C4-2B (cell line): ENCODE measurements around the gene NME2.

Experiments
- ZFX ChIP-seq: fragments of 450-650 bp; IDR thresholded peaks from 2 replicates; pipeline ENCODE4 v1.6.1; 2017
- TF ChIP-seq, protein P1 (sequence below): fragments of 450-650 bp; conservative IDR thresholded peaks from 2 replicates; pipeline ENCODE4 v1.5.1; 2017; ENCODE audit warnings: mild to moderate bottlenecking

DNA sequence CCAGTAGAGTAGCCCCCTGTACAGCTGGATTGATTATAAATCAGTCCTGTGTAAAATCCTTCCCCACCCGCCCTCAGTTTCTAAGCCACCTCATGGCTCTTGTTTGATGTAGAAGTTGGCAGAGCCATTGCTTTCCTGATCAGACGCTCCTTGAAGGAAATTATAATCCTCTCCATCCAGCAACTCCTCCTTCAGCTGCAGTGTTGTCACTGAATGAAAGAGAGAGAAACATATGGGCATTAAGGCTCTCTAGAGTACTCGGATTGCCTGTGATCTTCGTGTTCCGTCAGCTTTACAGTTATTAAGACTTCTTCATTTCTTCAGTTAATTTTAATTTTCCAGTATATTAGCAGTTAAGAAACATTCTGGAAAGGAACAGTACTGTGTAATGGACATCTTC is 14.3 kb downstream of the NME2 start:
- TF ChIP-seq, protein P1, sequence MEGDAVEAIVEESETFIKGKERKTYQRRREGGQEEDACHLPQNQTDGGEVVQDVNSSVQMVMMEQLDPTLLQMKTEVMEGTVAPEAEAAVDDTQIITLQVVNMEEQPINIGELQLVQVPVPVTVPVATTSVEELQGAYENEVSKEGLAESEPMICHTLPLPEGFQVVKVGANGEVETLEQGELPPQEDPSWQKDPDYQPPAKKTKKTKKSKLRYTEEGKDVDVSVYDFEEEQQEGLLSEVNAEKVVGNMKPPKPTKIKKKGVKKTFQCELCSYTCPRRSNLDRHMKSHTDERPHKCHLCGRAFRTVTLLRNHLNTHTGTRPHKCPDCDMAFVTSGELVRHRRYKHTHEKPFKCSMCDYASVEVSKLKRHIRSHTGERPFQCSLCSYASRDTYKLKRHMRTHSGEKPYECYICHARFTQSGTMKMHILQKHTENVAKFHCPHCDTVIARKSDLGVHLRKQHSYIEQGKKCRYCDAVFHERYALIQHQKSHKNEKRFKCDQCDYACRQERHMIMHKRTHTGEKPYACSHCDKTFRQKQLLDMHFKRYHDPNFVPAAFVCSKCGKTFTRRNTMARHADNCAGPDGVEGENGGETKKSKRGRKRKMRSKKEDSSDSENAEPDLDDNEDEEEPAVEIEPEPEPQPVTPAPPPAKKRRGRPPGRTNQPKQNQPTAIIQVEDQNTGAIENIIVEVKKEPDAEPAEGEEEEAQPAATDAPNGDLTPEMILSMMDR, result no peak
- TF ChIP-seq ZFX, result no peak
